Coronary artery (tissue), 2 donors: ENCODE measurements around the gene PLA2G2C.
"Not testable (repeated sequence)": the region's sequence is repeated elsewhere in the genome, so short reads cannot be mapped to it uniquely, and the experiment has no call there.

Experiments
- DNase-seq: peaks from one replicate; pipeline ENCODE4 v3.0.0-alpha.2; 2017; ENCODE audit warnings: low spot score
- H3K27ac ChIP-seq, 2 donors: fragments of 200-600 bp; sonication (generic); one replicate each; pipeline ENCODE4 v1.5.1; 2016 to 2019
- H3K4me3 ChIP-seq: fragments of 200-600 bp; sonication (generic); 2 replicates; pipeline ENCODE4 v1.5.1; 2016; ENCODE audit warnings: mild to moderate bottlenecking, moderate library complexity
- CTCF ChIP-seq: fragments of 200-600 bp; sonication (generic); IDR thresholded peaks from one replicate; pipeline ENCODE4 v1.5.1; 2019; ENCODE audit warnings: antibody characterized with exemption

The PLA2G2C gene

GRCh38 chr1:20185834-20186782 lies at the start of gene PLA2G2C, which contains the start of gene UBXN10:
TSS of gene PLA2G2C (minus strand) at chr1:20186518. CDS start at chr1:20177363, 9,155 bp downstream.
TSS of gene UBXN10 (plus strand) at chr1:20186096. CDS start at chr1:20190562, 4,466 bp downstream.
- no peak for TF ChIP-seq CTCF
- no peak within 1 kb of the TSS for H3K27ac ChIP-seq
- DNase-seq: no peak
- peak within 1 kb of the TSS; percentile 63 for H3K4me3 ChIP-seq

GRCh38 chr1:20234788-20235535 lies 48.6 kb upstream of the PLA2G2C start:
- DNase-seq: no peak
- no peak for TF ChIP-seq CTCF
- Histone ChIP-seq H3K4me3 (no peak overlapping the region), H3K27ac (no peak overlapping the region)

GRCh38 chr1:20233866-20234265 lies 47.5 kb upstream of the PLA2G2C start:
- Histone ChIP-seq H3K4me3 (no peak overlapping the region), H3K27ac (no peak overlapping the region)
- no peak for DNase-seq
- no peak for TF ChIP-seq CTCF

- no peak overlapping the region for H3K4me3 ChIP-seq
- TF ChIP-seq CTCF: no peak
- no peak overlapping the region for H3K27ac ChIP-seq
- DNase-seq: no peak
Observed at GRCh38 chr1:20233394-20233793, 47.1 kb upstream of the PLA2G2C start.

- not testable (repeated sequence) for H3K4me3 ChIP-seq, DNase-seq, H3K27ac ChIP-seq
Observed at GRCh38 chr1:20232564-20232963, 46.2 kb upstream of the PLA2G2C start.

- DNase-seq: no peak
- Histone ChIP-seq H3K27ac (no peak overlapping the region), H3K4me3 (no peak overlapping the region)
- TF ChIP-seq CTCF: no peak
Observed at GRCh38 chr1:20229171-20229570, 42.9 kb upstream of the PLA2G2C start.

GRCh38 chr1:20228314-20228825 lies 42.1 kb upstream of the PLA2G2C start:
- Histone ChIP-seq H3K4me3 (no peak overlapping the region), H3K27ac (no peak overlapping the region)
- TF ChIP-seq CTCF: no peak
- DNase-seq: no peak
